ENCODE data around the gene GARIN1A.

- TF ChIP-seq EP300 (conservative IDR thresholded peaks at IDR 0.05; ENCODE audit: poor library complexity, severe bottlenecking) (no peak), POLR2AphosphoS5 (IDR thresholded peaks at IDR 0.05) (no peak), CTCF (IDR thresholded peaks at IDR 0.05; ENCODE audit: poor library complexity, severe bottlenecking) (no peak), EZH2 (IDR thresholded peaks at IDR 0.05; ENCODE audit: borderline replicate concordance, insufficient read depth, low read length, poor library complexity, severe bottlenecking) (no peak)
Measured at GRCh38 chr7:128693373-128694015, 21.4 kb downstream of the GARIN1A start.

Measured in neural cell (in vitro differentiated cells).